ENCODE measurements around the gene BRSK2.

DNA sequence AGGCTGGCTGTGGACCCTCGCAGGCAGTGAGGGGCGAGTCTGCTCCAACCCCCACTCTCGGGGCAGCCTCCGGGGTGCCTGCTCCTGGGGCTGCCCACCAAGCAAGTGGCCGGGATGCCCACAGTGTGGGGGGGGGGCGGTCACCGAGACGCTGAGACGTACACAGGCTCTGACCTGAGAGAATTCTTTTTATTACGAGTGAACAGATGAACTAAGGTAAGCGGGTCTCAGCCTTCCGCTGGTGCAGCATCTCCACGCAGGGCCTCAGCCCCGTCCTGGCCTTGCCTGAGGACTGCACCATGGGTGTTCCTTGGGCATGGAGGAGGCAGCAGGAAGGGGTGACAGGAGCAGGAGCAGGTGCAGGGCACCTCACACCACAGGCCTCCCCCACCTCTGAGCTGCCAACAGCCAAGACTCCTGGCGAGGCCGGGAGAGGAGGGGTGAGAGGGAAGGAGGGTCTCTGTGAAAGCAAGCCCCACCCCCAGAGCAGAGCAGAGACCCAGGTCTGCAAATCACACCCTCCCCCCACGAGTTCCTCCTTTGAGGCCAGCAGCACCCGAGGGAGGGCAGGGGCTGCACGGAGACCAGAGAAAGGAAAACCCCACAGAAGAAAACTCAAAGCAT lies 79.7 kb downstream of the BRSK2 start:
- no peak for TF ChIP-seq POLR2AphosphoS5 (IDR thresholded peaks at IDR 0.05; ENCODE audit: low read depth, low read length)
- TF ChIP-seq TAF1 (IDR thresholded peaks at IDR 0.05; ENCODE audit: borderline replicate concordance, low read depth, low read length): no peak
- TF ChIP-seq CHD2 (IDR thresholded peaks at IDR 0.05; ENCODE audit: low read length, partially characterized antibody): no peak
- no peak for TF ChIP-seq SMC3 (IDR thresholded peaks at IDR 0.05; ENCODE audit: low read depth, low read length)
- TF ChIP-seq CTCF (IDR thresholded peaks at IDR 0.05): no peak
